Measurements from ENCODE around the gene SFMBT1. TPM values are rescaled to one million over a fixed set of nuclear protein-coding genes. Genes with fewer than 3 reads are reported as not detected.

The SFMBT1 gene
- total and polyA plus RNA-seq, 4 experiments from 2014 or later: 19.8 to 50.8 (median 38.6) TPM

GRCh38 chr3:52865994-52866393, 179.9 kb downstream of the SFMBT1 start:
- H3K36me3 Mint-ChIP-seq: peaks cover 36 to 54% of the 10 kb centered on the region in 2 donors

DNA sequence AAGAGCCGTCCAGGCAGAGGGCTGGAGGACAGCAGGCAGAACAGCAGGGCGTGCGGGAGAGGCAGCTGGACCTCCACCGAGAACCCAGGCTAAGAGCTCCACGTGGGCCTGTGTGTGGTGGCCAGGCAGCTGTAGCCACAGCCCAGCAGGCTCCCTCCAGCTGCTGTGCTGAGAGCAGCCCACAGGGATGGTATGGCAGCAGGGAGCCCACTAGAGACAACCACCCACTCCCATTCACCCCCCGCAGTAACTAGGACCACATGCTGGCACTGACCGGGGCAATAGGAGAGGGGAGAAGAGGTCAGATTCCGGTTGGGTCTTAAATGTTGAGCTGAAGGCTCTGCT, 185.5 kb downstream of the SFMBT1 start:
- Histone ChIP-seq H3K4me3 (ENCODE audit: low read length in 2 of 2) (no peak overlapping the region), H3K4me1 (ENCODE audit: insufficient read depth, low read length) (no peaks in the 10 kb centered on the region), H3K27me3 (ENCODE audit: insufficient read depth, low read length) (no peaks in the 10 kb centered on the region), H3K27ac (ENCODE audit: low read depth, low read length) (no peak overlapping the region), H3K36me3 (ENCODE audit: insufficient read depth, low read length) (no peaks in the 10 kb centered on the region), H3K9me3 (ENCODE audit: control insufficient read depth in 1 of 2, low read length in 2 of 2) (no peaks in the 10 kb centered on the region)
- intact Hi-C loops (cut with micrococcal nuclease): no loop called here
- H3K27me3 Mint-ChIP-seq: no peaks in the 10 kb centered on the region
- H3K4me3 Mint-ChIP-seq: no peak overlapping the region
- peaks cover 0 to 20% (median 6%) of the 10 kb centered on the region in 4 donors for H3K4me1 Mint-ChIP-seq
- peaks cover 0 to 9% (median 3%) of the 10 kb centered on the region in 8 donors for H3K9me3 Mint-ChIP-seq
- H3K36me3 Mint-ChIP-seq: peaks cover 27 to 37% of the 10 kb centered on the region in 2 donors
- no peak for DNase-seq
- POLR2A ChIA-PET (ENCODE audit: partially characterized antibody): no interaction called here
- CTCF ChIA-PET (ENCODE audit: partially characterized antibody): no interaction called here
- peak overlapping the region in 4 of 7 donors; percentile 18 to 88 (median 26) for H3K27ac Mint-ChIP-seq

More at GRCh38 chr3:52865994-52866393, 179.9 kb downstream of the SFMBT1 start:
- Mint-ChIP-seq H3K27me3 (no peaks in the 10 kb centered on the region), H3K9me3 (peaks cover 0 to 13% (median 8%) of the 10 kb centered on the region in 8 donors), H3K4me1 (peaks cover 10 to 27% (median 15%) of the 10 kb centered on the region in 4 donors), H3K4me3 (no peak overlapping the region), H3K27ac (peak overlapping the region in 1 of 7 donors; percentile 31)
- DNase-seq: no peak
- intact Hi-C loops (cut with micrococcal nuclease): no loop called here
- Histone ChIP-seq H3K36me3 (ENCODE audit: insufficient read depth, low read length) (no peaks in the 10 kb centered on the region), H3K4me1 (ENCODE audit: insufficient read depth, low read length) (no peaks in the 10 kb centered on the region), H3K9me3 (ENCODE audit: control insufficient read depth in 1 of 2, low read length in 2 of 2) (no peaks in the 10 kb centered on the region), H3K27me3 (ENCODE audit: insufficient read depth, low read length) (no peaks in the 10 kb centered on the region), H3K27ac (ENCODE audit: low read depth, low read length) (no peak overlapping the region), H3K4me3 (ENCODE audit: low read length in 2 of 2) (no peak overlapping the region)
- POLR2A ChIA-PET (ENCODE audit: partially characterized antibody): no interaction called here
- CTCF ChIA-PET (ENCODE audit: partially characterized antibody): no interaction called here

DNA sequence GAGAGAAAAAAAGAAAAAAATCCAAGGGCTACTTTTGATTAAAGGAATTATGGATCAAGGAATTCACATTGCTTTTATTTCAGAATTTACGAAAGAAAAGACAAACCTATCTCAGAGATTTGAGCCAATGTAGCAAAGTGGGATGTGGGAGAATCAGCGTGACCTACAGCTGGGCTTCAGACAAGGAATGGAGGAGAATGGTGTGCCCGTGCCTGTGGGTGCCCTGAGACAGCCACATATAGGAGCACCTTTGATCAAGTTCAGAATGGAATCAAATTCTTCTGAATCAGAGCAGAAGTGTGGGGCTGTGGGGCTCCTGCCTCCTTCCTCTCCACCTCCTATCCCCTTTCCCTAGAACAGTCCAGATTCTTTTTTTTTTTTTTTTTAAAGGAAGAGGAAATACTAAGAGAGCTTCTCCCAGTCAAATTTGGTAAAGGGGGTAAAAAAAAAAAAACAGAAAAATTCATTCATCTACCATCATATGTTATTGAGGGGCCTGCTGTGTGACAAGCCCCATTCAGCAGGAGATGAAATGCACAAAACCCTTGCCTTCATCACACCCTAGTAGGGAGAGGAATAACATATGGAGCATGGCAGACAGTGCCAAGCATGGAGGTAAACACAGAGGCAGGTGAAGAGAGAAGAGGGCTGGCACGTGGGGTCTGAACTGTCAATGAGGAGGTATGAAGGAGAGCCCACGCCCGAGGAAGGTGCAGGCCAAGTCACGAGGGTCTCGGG, 186.0 kb downstream of the SFMBT1 start:
- Histone ChIP-seq H3K9me3 (ENCODE audit: control insufficient read depth in 1 of 2, low read length in 2 of 2) (no peaks in the 10 kb centered on the region), H3K4me3 (ENCODE audit: low read length in 2 of 2) (no peak overlapping the region), H3K4me1 (ENCODE audit: insufficient read depth, low read length) (no peaks in the 10 kb centered on the region), H3K27ac (ENCODE audit: low read depth, low read length) (no peak overlapping the region), H3K36me3 (ENCODE audit: insufficient read depth, low read length) (no peaks in the 10 kb centered on the region), H3K27me3 (ENCODE audit: insufficient read depth, low read length) (no peaks in the 10 kb centered on the region)
- H3K36me3 Mint-ChIP-seq: peaks cover 25 to 35% of the 10 kb centered on the region in 2 donors
- peak overlapping the region in 4 of 7 donors; percentile 18 to 88 (median 48) for H3K27ac Mint-ChIP-seq
- no peaks in the 10 kb centered on the region for H3K27me3 Mint-ChIP-seq
- POLR2A ChIA-PET (ENCODE audit: partially characterized antibody): no interaction called here
- DNase-seq: no peak
- peaks cover 0 to 20% (median 5%) of the 10 kb centered on the region in 4 donors for H3K4me1 Mint-ChIP-seq
- H3K4me3 Mint-ChIP-seq: no peak overlapping the region
- intact Hi-C loops (cut with micrococcal nuclease): no loop called here
- H3K9me3 Mint-ChIP-seq: peaks cover 0 to 4% (median 0%) of the 10 kb centered on the region in 8 donors
- CTCF ChIA-PET (ENCODE audit: partially characterized antibody): no interaction called here

- peaks cover 5% of the 10 kb centered on the region for H3K36me3 ChIP-seq (ENCODE audit: insufficient read depth, low read length)
- CTCF ChIA-PET (ENCODE audit: partially characterized antibody): interaction anchor here (1.8 kb wide), 1 partner anchor 37 kb away, joined by 4 read pairs; no protein-coding TSS in a partner anchor
- no peak overlapping the region for H3K4me3 ChIP-seq (ENCODE audit: low read length in 2 of 2)
- no peaks in the 10 kb centered on the region for H3K27me3 Mint-ChIP-seq
- no peaks in the 10 kb centered on the region for H3K9me3 ChIP-seq (ENCODE audit: control insufficient read depth in 1 of 2, low read length in 2 of 2)
- H3K27ac ChIP-seq (ENCODE audit: low read depth, low read length): no peak overlapping the region
- no peak overlapping the region for H3K4me3 Mint-ChIP-seq
- peaks cover 21 to 38% of the 10 kb centered on the region in 2 donors for H3K36me3 Mint-ChIP-seq
- H3K9me3 Mint-ChIP-seq: no peaks in the 10 kb centered on the region
- H3K27me3 ChIP-seq (ENCODE audit: insufficient read depth, low read length): no peaks in the 10 kb centered on the region
- intact Hi-C loops (cut with micrococcal nuclease): no loop called here
- DNase-seq: no peak
- no peaks in the 10 kb centered on the region for H3K4me1 ChIP-seq (ENCODE audit: insufficient read depth, low read length)
- H3K27ac Mint-ChIP-seq: no peak overlapping the region
- POLR2A ChIA-PET (ENCODE audit: partially characterized antibody): no interaction called here
- peaks cover 0 to 16% (median 4%) of the 10 kb centered on the region in 4 donors for H3K4me1 Mint-ChIP-seq
Measured at GRCh38 chr3:52857864-52858263, 188.0 kb downstream of the SFMBT1 start.

- no peak overlapping the region for H3K4me3 Mint-ChIP-seq
- DNase-seq: no peak
- Histone ChIP-seq H3K9me3 (ENCODE audit: control insufficient read depth in 1 of 2, low read length in 2 of 2) (no peaks in the 10 kb centered on the region), H3K27ac (ENCODE audit: low read depth, low read length) (no peak overlapping the region), H3K36me3 (ENCODE audit: insufficient read depth, low read length) (peaks cover 9% of the 10 kb centered on the region), H3K4me3 (ENCODE audit: low read length in 2 of 2) (no peak overlapping the region), H3K27me3 (ENCODE audit: insufficient read depth, low read length) (no peaks in the 10 kb centered on the region), H3K4me1 (ENCODE audit: insufficient read depth, low read length) (no peaks in the 10 kb centered on the region)
- peak overlapping the region in 4 of 7 donors; percentile 18 to 43 (median 32) for H3K27ac Mint-ChIP-seq
- H3K4me1 Mint-ChIP-seq: peaks cover 0 to 14% (median 3%) of the 10 kb centered on the region in 4 donors
- POLR2A ChIA-PET (ENCODE audit: partially characterized antibody): no interaction called here
- no peaks in the 10 kb centered on the region for H3K27me3 Mint-ChIP-seq
- H3K9me3 Mint-ChIP-seq: no peaks in the 10 kb centered on the region
- intact Hi-C loops (cut with micrococcal nuclease): no loop called here
- CTCF ChIA-PET (ENCODE audit: partially characterized antibody): interaction anchor here (1.8 kb wide), 1 partner anchor 38 kb away, joined by 4 read pairs; no protein-coding TSS in a partner anchor
- peaks cover 20 to 39% of the 10 kb centered on the region in 2 donors for H3K36me3 Mint-ChIP-seq
Measured at GRCh38 chr3:52857133-52857532, 188.7 kb downstream of the SFMBT1 start.

GRCh38 chr3:52856666-52857065, 189.2 kb downstream of the SFMBT1 start:
- Histone ChIP-seq H3K36me3 (ENCODE audit: insufficient read depth, low read length) (peaks cover 14% of the 10 kb centered on the region), H3K27me3 (ENCODE audit: insufficient read depth, low read length) (no peaks in the 10 kb centered on the region), H3K4me3 (ENCODE audit: low read length in 2 of 2) (no peak overlapping the region), H3K9me3 (ENCODE audit: control insufficient read depth in 1 of 2, low read length in 2 of 2) (no peaks in the 10 kb centered on the region), H3K4me1 (ENCODE audit: insufficient read depth, low read length) (no peaks in the 10 kb centered on the region), H3K27ac (ENCODE audit: low read depth, low read length) (no peak overlapping the region)
- no peaks in the 10 kb centered on the region for H3K9me3 Mint-ChIP-seq
- DNase-seq: no peak
- CTCF ChIA-PET (ENCODE audit: partially characterized antibody): no interaction called here
- H3K4me3 Mint-ChIP-seq: no peak overlapping the region
- H3K4me1 Mint-ChIP-seq: peaks cover 0 to 10% (median 2%) of the 10 kb centered on the region in 4 donors
- intact Hi-C loops (cut with micrococcal nuclease): no loop called here
- POLR2A ChIA-PET (ENCODE audit: partially characterized antibody): no interaction called here
- H3K27ac Mint-ChIP-seq: peak overlapping the region in 4 of 7 donors; percentile 31 to 81 (median 56)
- peaks cover 24 to 40% of the 10 kb centered on the region in 2 donors for H3K36me3 Mint-ChIP-seq
- H3K27me3 Mint-ChIP-seq: no peaks in the 10 kb centered on the region

- H3K9me3 Mint-ChIP-seq: no peaks in the 10 kb centered on the region
- H3K27ac ChIP-seq (ENCODE audit: low read depth, low read length): no peak overlapping the region
- H3K4me3 Mint-ChIP-seq: no peak overlapping the region
- POLR2A ChIA-PET (ENCODE audit: partially characterized antibody): no interaction called here
- H3K27me3 ChIP-seq (ENCODE audit: insufficient read depth, low read length): no peaks in the 10 kb centered on the region
- peaks cover 25% of the 10 kb centered on the region for H3K36me3 ChIP-seq (ENCODE audit: insufficient read depth, low read length)
- no peaks in the 10 kb centered on the region for H3K4me1 ChIP-seq (ENCODE audit: insufficient read depth, low read length)
- peaks cover 0 to 2% (median 0%) of the 10 kb centered on the region in 4 donors for H3K4me1 Mint-ChIP-seq
- H3K27ac Mint-ChIP-seq: no peak overlapping the region
- DNase-seq: no peak
- no peak overlapping the region for H3K4me3 ChIP-seq (ENCODE audit: low read length in 2 of 2)
- H3K27me3 Mint-ChIP-seq: no peaks in the 10 kb centered on the region
- intact Hi-C loops (cut with micrococcal nuclease): no loop called here
- CTCF ChIA-PET (ENCODE audit: partially characterized antibody): interaction anchor here (1.2 kb wide), 1 partner anchor 251 kb away, joined by 3 read pairs; no protein-coding TSS in a partner anchor
- H3K9me3 ChIP-seq (ENCODE audit: control insufficient read depth in 1 of 2, low read length in 2 of 2): no peaks in the 10 kb centered on the region
- H3K36me3 Mint-ChIP-seq: peaks cover 22 to 54% of the 10 kb centered on the region in 2 donors
Measured at GRCh38 chr3:52854013-52854412, 191.9 kb downstream of the SFMBT1 start.
